ENCODE results near the gene GPR39. TPM values are rescaled to one million over a fixed set of nuclear protein-coding genes. Genes with fewer than 3 reads are reported as not detected.

The GPR39 gene
- polyA plus RNA-seq, 2 of the 4 experiments (the other 2 are of a cell fraction): 11.3 to 11.8 TPM

GRCh38 chr2:132449868-132450267, 33.3 kb downstream of the GPR39 start:
- H3K9me3 ChIP-seq: peaks cover 2% of the 10 kb centered on the region; the same call in 1 of the 3 replicates
- H3K27ac ChIP-seq: no peak overlapping the region
- no peaks in the 10 kb centered on the region for H3K4me1 ChIP-seq
- ChIA-PET CTCF (interaction anchor here (1.4 to 3.1 kb wide), 4 partner anchors 11 to 101 kb away, joined by 4 to 11 read pairs (median 6); partner anchors contain the start of gene GPR39), POLR2A (no interaction called here)
- TF ChIP-seq RNF2 (IDR thresholded peaks at IDR 0.05; ENCODE audit: borderline replicate concordance, low read depth) (no peak), CBX2 (IDR thresholded peaks at IDR 0.05; ENCODE audit: borderline replicate concordance, low read depth) (no peak), KDM5A (IDR thresholded peaks at IDR 0.05) (no peak), TP53 (CRISPR knock-in tag; IDR thresholded peaks at IDR 0.05) (no peak), EHMT2 (IDR thresholded peaks at IDR 0.05; ENCODE audit: low read depth) (no peak), GATA3 (IDR thresholded peaks at IDR 0.05; ENCODE audit: borderline replicate concordance) (no peak), TFCP2L1 (CRISPR knock-in tag; IDR thresholded peaks at IDR 0.05) (no peak), ZNF302 (CRISPR knock-in tag; IDR thresholded peaks at IDR 0.05) (no peak), RFX5 (IDR thresholded peaks at IDR 0.05) (no peak), HES2 (IDR thresholded peaks at IDR 0.05) (no peak), ZSCAN20 (CRISPR knock-in tag; IDR thresholded peaks at IDR 0.05) (no peak), FOSL2 (IDR thresholded peaks at IDR 0.05) (no peak), FOSL2 (CRISPR knock-in tag; IDR thresholded peaks at IDR 0.05) (no peak), MYC (IDR thresholded peaks at IDR 0.05; ENCODE audit: borderline replicate concordance, low read length) (no peak), CBX8 (IDR thresholded peaks at IDR 0.05) (no peak), BCL3 (IDR thresholded peaks at IDR 0.05) (no peak), JUNB (IDR thresholded peaks at IDR 0.05) (no peak), RARB (CRISPR knock-in tag; IDR thresholded peaks at IDR 0.05) (no peak), POLR2A (IDR thresholded peaks at IDR 0.05; ENCODE audit: low read length) (no peak)
- DNase-seq (ENCODE audit: low read depth in 1 of 2, low spot score in 1 of 2): no peak
- ATAC-seq: no peak
- H3K4me3 ChIP-seq: no peak overlapping the region
- 100% methylated on average over 1 of the region's 1 CpG for WGBS (ENCODE audit: missing lambda C conversion rate)
- FAIRE-seq: no peak
- no peak overlapping the region for H3K4me2 ChIP-seq

GRCh38 chr2:132460781-132461180, 44.2 kb downstream of the GPR39 start:
- Histone ChIP-seq H3K4me3 (no peak overlapping the region), H3K27ac (no peak overlapping the region), H3K4me2 (no peak overlapping the region), H3K4me1 (no peaks in the 10 kb centered on the region), H3K9me3 (peaks cover 77% of the 10 kb centered on the region)
- DNase-seq (ENCODE audit: low read depth in 1 of 2, low spot score in 1 of 2) (no peak), ATAC-seq (no peak), FAIRE-seq (no peak)
- WGBS (ENCODE audit: missing lambda C conversion rate): 55% methylated on average over 4 of the region's 4 CpGs
- ChIA-PET POLR2A (no interaction called here), CTCF (no interaction called here)
- TF ChIP-seq TP53 (CRISPR knock-in tag; IDR thresholded peaks at IDR 0.05): no peak
- TF ChIP-seq KDM1A (IDR thresholded peaks at IDR 0.05; ENCODE audit: low read depth): no peak
- TF ChIP-seq POLR2AphosphoS2 (conservative IDR thresholded peaks at IDR 0.05; ENCODE audit: low read length): no peak

GRCh38 chr2:132462236-132462635, 45.6 kb downstream of the GPR39 start:
- Histone ChIP-seq H3K4me2 (no peak overlapping the region), H3K9me3 (peaks cover 91% of the 10 kb centered on the region), H3K4me1 (no peaks in the 10 kb centered on the region), H3K4me3 (no peak overlapping the region), H3K27ac (no peak overlapping the region)
- no peak for FAIRE-seq
- ChIA-PET POLR2A (no interaction called here), CTCF (no interaction called here)
- WGBS (ENCODE audit: missing lambda C conversion rate): 90% methylated on average over 1 of the region's 1 CpG
- TF ChIP-seq POLR2AphosphoS2 (conservative IDR thresholded peaks at IDR 0.05; ENCODE audit: low read length): no peak
- no peak for TF ChIP-seq NFE2L2 (conservative IDR thresholded peaks at IDR 0.05; ENCODE audit: low read length)
- TF ChIP-seq MAZ (IDR thresholded peaks at IDR 0.05; ENCODE audit: borderline replicate concordance, low read depth, low read length): no peak
- no peak for TF ChIP-seq EHF (CRISPR knock-in tag; IDR thresholded peaks at IDR 0.05)
- no peak for TF ChIP-seq HOXA7 (CRISPR knock-in tag; IDR thresholded peaks at IDR 0.05)
- no peak for DNase-seq (ENCODE audit: low read depth in 1 of 2, low spot score in 1 of 2)
- ATAC-seq: no peak

All from A549 (cell line).